Ishikawa (cell line): ENCODE results near the gene FGD5.

Source experiments
- CEBPB ChIP-seq: IDR thresholded peaks from 2 replicates; pipeline ENCODE4 v1.6.1; 2012
- CREB1 ChIP-seq: IDR thresholded peaks from 2 replicates; pipeline ENCODE4 v1.6.1; 2012; ENCODE audit warnings: low read depth
- EGR1 ChIP-seq: IDR thresholded peaks from 2 replicates; pipeline ENCODE4 v1.6.1; 2012
- EP300 ChIP-seq: IDR thresholded peaks from 2 replicates; pipeline ENCODE4 v1.6.1; 2012; ENCODE audit warnings: borderline replicate concordance
- FOXM1 ChIP-seq: IDR thresholded peaks from 2 replicates; pipeline ENCODE4 v1.6.1; 2012; ENCODE audit warnings: low read depth, borderline replicate concordance
- NFIC ChIP-seq: IDR thresholded peaks from 2 replicates; pipeline ENCODE4 v1.6.1; 2012
- RAD21 ChIP-seq: IDR thresholded peaks from 2 replicates; pipeline ENCODE4 v1.6.1; 2012; ENCODE audit warnings: low read depth
- TAF1 ChIP-seq: IDR thresholded peaks from 2 replicates; pipeline ENCODE4 v1.6.1; 2012; ENCODE audit warnings: low read depth, mild to moderate bottlenecking
- TCF12 ChIP-seq: IDR thresholded peaks from 2 replicates; pipeline ENCODE4 v1.6.1; 2012; ENCODE audit warnings: low read depth
- TEAD4 ChIP-seq: IDR thresholded peaks from 2 replicates; pipeline ENCODE4 v1.6.1; 2012
- YY1 ChIP-seq: IDR thresholded peaks from 2 replicates; pipeline ENCODE4 v1.6.1; 2012; ENCODE audit warnings: low read depth
- ZBTB7A ChIP-seq: IDR thresholded peaks from 2 replicates; pipeline ENCODE4 v1.6.1; 2012; ENCODE audit warnings: low read depth
- TF ChIP-seq, protein P1 (sequence below): IDR thresholded peaks from 2 replicates; pipeline ENCODE4 v1.6.1; 2012
- TF ChIP-seq, protein P2 (sequence below): IDR thresholded peaks from 2 replicates; pipeline ENCODE4 v1.6.1; 2012; ENCODE audit warnings: low read depth, mild to moderate bottlenecking
- TF ChIP-seq, protein P3 (sequence below): IDR thresholded peaks from 2 replicates; pipeline ENCODE4 v1.6.1; 2012

Gene FGD5

DNA sequence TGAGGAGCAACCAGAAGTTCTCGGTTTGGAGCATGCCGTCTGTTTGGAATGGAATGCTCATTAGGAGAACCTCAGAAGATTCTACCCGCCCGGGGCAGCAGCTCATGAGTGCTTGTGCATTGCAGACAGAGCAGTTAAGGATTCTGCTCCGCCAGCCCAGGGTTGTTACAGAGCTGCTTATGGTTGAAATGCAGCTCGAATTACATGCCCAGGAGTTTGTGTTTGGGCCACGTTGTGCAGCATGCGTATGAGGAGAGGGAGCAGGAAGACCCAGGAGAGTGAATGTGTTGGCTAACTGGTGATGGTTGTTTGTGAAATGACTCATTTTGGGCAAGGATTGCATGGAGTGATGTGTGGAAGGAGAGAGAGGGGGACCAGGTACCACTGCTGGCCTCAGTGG, 9.0 kb downstream of the FGD5 start:
- TF ChIP-seq YY1 (no peak), RAD21 (no peak), TEAD4 (no peak), EP300 (no peak), ZBTB7A (no peak), FOXM1 (no peak), CEBPB (no peak), EGR1 (no peak), TCF12 (no peak), TAF1 (no peak), NFIC (no peak), CREB1 (no peak)
- TF ChIP-seq, protein P1, sequence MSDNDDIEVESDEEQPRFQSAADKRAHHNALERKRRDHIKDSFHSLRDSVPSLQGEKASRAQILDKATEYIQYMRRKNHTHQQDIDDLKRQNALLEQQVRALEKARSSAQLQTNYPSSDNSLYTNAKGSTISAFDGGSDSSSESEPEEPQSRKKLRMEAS: no peak
- TF ChIP-seq, protein P2, sequence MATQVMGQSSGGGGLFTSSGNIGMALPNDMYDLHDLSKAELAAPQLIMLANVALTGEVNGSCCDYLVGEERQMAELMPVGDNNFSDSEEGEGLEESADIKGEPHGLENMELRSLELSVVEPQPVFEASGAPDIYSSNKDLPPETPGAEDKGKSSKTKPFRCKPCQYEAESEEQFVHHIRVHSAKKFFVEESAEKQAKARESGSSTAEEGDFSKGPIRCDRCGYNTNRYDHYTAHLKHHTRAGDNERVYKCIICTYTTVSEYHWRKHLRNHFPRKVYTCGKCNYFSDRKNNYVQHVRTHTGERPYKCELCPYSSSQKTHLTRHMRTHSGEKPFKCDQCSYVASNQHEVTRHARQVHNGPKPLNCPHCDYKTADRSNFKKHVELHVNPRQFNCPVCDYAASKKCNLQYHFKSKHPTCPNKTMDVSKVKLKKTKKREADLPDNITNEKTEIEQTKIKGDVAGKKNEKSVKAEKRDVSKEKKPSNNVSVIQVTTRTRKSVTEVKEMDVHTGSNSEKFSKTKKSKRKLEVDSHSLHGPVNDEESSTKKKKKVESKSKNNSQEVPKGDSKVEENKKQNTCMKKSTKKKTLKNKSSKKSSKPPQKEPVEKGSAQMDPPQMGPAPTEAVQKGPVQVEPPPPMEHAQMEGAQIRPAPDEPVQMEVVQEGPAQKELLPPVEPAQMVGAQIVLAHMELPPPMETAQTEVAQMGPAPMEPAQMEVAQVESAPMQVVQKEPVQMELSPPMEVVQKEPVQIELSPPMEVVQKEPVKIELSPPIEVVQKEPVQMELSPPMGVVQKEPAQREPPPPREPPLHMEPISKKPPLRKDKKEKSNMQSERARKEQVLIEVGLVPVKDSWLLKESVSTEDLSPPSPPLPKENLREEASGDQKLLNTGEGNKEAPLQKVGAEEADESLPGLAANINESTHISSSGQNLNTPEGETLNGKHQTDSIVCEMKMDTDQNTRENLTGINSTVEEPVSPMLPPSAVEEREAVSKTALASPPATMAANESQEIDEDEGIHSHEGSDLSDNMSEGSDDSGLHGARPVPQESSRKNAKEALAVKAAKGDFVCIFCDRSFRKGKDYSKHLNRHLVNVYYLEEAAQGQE: no peak
- TF ChIP-seq, protein P3, sequence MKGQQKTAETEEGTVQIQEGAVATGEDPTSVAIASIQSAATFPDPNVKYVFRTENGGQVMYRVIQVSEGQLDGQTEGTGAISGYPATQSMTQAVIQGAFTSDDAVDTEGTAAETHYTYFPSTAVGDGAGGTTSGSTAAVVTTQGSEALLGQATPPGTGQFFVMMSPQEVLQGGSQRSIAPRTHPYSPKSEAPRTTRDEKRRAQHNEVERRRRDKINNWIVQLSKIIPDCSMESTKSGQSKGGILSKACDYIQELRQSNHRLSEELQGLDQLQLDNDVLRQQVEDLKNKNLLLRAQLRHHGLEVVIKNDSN: no peak

DNA sequence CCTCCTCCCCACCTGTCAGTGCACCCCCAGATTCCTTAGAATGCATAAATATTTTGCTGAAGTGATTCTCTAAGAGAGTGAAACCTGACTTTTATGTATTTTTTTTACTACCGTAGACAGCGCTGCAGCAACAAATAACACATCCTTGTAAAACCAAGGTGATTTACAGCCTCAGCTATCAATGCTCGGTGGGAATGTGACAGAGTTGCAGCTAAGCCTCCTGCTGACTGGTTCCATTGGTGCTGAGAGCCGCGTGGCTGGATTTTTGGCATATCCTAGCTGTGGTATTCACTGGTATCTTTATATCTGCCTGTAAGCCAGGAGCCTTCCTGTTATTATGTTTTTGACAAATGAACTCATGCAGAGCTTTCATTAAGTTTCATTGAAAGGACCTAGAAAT, 11.0 kb downstream of the FGD5 start:
- TF ChIP-seq TAF1: no peak
- TF ChIP-seq, protein P1: no peak
- TF ChIP-seq EP300: no peak
- TF ChIP-seq YY1: no peak
- TF ChIP-seq, protein P3: no peak
- no peak for TF ChIP-seq TEAD4
- TF ChIP-seq TCF12: no peak
- TF ChIP-seq FOXM1: no peak
- TF ChIP-seq, protein P2: no peak
- TF ChIP-seq ZBTB7A: no peak

DNA sequence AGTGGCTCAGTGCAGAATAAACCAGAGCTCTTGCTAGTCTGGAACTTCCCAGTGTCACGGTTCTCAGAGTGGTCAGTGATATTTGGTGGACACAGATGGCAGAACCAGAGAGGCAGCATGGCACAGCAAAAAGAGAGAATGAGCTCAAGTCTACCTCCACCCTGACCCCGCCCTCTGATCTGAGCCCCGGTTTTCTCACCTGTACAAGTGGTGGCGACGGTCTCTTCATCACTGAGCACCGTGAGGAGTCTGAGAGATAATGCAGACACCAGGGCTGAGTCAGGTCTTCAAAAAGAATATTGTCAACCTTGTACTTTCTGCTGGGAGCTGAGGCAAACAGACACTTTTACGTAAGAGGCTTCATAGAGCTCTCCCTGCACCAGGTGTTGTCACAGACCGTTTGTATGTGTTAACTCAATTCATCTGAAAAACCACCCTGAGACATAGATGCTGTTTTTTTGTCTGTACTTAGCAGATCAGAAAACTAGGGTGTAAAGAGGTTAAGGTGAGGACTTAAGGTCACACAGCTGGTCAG, 13.2 kb downstream of the FGD5 start:
- TF ChIP-seq, protein P2: no peak
- TF ChIP-seq FOXM1: no peak
- TF ChIP-seq ZBTB7A: no peak
- TF ChIP-seq CEBPB: no peak
- TF ChIP-seq TCF12: no peak
- no peak for TF ChIP-seq YY1
- no peak for TF ChIP-seq CREB1
- TF ChIP-seq, protein P3: no peak
- TF ChIP-seq, protein P1: no peak
- TF ChIP-seq TAF1: no peak
- TF ChIP-seq NFIC: no peak

DNA sequence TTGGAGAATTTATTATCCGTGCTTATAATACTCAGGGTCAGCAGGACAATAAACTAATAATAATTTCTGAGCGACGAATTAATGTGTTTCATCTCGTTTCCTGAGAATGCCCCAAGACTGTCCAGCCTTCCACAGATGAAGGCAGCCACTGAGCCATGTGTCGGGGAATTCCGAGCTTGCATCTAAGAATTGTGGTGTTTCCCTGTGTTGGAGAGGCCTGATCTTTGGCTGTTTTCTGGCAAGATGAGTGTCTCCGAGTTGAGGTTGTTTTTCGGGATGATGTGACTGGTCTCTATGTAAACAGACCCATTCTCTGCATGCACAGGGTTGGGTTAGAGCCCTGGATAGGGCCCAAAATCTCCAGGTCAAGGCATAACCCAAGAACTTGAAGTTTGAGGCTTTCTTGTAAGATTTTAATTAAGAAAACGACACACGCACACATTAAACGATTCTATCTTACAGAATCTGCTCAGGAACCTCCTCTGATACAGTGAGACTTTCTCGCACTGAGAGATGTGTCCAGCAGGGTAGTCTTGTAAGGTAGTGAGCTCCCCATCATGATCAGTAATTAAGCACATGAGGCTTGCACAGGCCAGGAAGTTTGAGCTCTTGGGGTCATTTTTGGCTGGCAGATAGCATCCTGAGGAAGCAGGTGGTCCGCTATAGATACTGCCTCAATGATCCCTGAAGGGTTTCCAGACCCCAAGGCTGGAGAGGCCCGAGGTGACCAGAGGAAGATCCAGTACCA, 14.4 kb downstream of the FGD5 start:
- TF ChIP-seq, protein P2: no peak
- TF ChIP-seq EP300 (no peak), NFIC (no peak), YY1 (no peak), TAF1 (no peak), TEAD4 (no peak), RAD21 (no peak), FOXM1 (no peak), TCF12 (no peak), EGR1 (no peak), ZBTB7A (no peak), CEBPB (no peak), CREB1 (no peak)
- TF ChIP-seq, protein P1: no peak
- TF ChIP-seq, protein P3: no peak
